Right atrium auricular region (tissue), 2 donors: ENCODE data around the gene COG4. TPM values are rescaled to one million over a fixed set of nuclear protein-coding genes. Genes with fewer than 3 reads are reported as not detected.

Experiments
- DNase-seq: peaks from one replicate; pipeline ENCODE4 v3.0.0-alpha.2; 2019; ENCODE audit warnings: low spot score
- H3K27ac ChIP-seq, 2 donors: fragments of 200-600 bp; sonication (generic); 1 replicate in 1 of 2; 2 replicates in 1 of 2; pipeline ENCODE4 v1.5.1; 2016 to 2019
- H3K27me3 ChIP-seq, 2 donors: fragments of 200-600 bp; sonication (generic); one replicate each; pipeline versions ENCODE4 v1.5.1 to v1.6.0; 2017 to 2019
- H3K36me3 ChIP-seq: fragments of 200-600 bp; sonication (generic); one replicate; pipeline ENCODE4 v1.5.1; 2016
- H3K4me1 ChIP-seq, 2 donors: fragments of 200-600 bp; sonication (generic); one replicate each; pipeline versions ENCODE4 v1.5.1 to v1.6.0; 2017 to 2019
- H3K4me3 ChIP-seq, 2 donors: fragments of 200-600 bp; sonication (generic); 1 replicate in 1 of 2; 2 replicates in 1 of 2; pipeline ENCODE4 v1.5.1; 2017 to 2019; ENCODE audit warnings: mild to moderate bottlenecking in 1 of 2, moderate library complexity in 1 of 2
- H3K9me3 ChIP-seq, 2 donors: fragments of 200-600 bp; sonication (generic); one replicate each; pipeline ENCODE4 v1.5.1; 2019
- CTCF ChIP-seq, 2 donors: fragments of 200-600 bp; sonication (generic); IDR thresholded peaks; one replicate each; pipeline ENCODE4 v1.5.1; 2019; ENCODE audit warnings: antibody characterized with exemption in 2 of 2
- total RNA-seq, 2 donors: library from RNA; depleted of rRNA; stranded (reverse); fragments of >200 nt; gene quantifications; one replicate each; pipeline ENCODE4 v1.1.0, GENCODE V29; 2016

COG4 gene
- total RNA-seq, 2 donors from 2014 or later, result 29.1 to 41.8 TPM

- Histone ChIP-seq H3K27ac (no peak overlapping the region), H3K4me1 (no peaks in the 10 kb centered on the region), H3K4me3 (no peak overlapping the region), H3K36me3 (peaks cover 33% of the 10 kb centered on the region), H3K9me3 (no peaks in the 10 kb centered on the region), H3K27me3 (no peaks in the 10 kb centered on the region)
- TF ChIP-seq CTCF (IDR thresholded peaks at IDR 0.05), result no peak
- no peak for DNase-seq
These were observed 53.0 kb downstream of the COG4 start for GRCh38 chr16:70470141-70470926.

GRCh38 chr16:70468776-70469525 is 54.4 kb downstream of the COG4 start:
- Histone ChIP-seq H3K4me3 (no peak overlapping the region), H3K27me3 (no peaks in the 10 kb centered on the region), H3K9me3 (no peaks in the 10 kb centered on the region), H3K27ac (no peak overlapping the region), H3K4me1 (no peaks in the 10 kb centered on the region), H3K36me3 (peaks cover 20% of the 10 kb centered on the region)
- TF ChIP-seq CTCF (IDR thresholded peaks at IDR 0.05), result no peak
- DNase-seq, result no peak

GRCh38 chr16:70467608-70468007 is 55.7 kb downstream of the COG4 start:
- Histone ChIP-seq H3K4me3 (no peak overlapping the region), H3K9me3 (no peaks in the 10 kb centered on the region), H3K36me3 (peaks cover 7% of the 10 kb centered on the region), H3K4me1 (no peaks in the 10 kb centered on the region), H3K27ac (no peak overlapping the region), H3K27me3 (no peaks in the 10 kb centered on the region)
- no peak for DNase-seq
- TF ChIP-seq CTCF (IDR thresholded peaks at IDR 0.05), result no peak

- no peaks in the 10 kb centered on the region for H3K27me3 ChIP-seq
- no peak for TF ChIP-seq CTCF (IDR thresholded peaks at IDR 0.05)
- H3K36me3 ChIP-seq, result peaks cover 7% of the 10 kb centered on the region
- H3K4me3 ChIP-seq, result no peak overlapping the region
- no peaks in the 10 kb centered on the region for H3K4me1 ChIP-seq
- H3K27ac ChIP-seq, result no peak overlapping the region
- DNase-seq, result no peak
- no peaks in the 10 kb centered on the region for H3K9me3 ChIP-seq
These were observed 56.2 kb downstream of the COG4 start for GRCh38 chr16:70467113-70467512.

GRCh38 chr16:70466805-70467076 is 56.6 kb downstream of the COG4 start:
- TF ChIP-seq CTCF (IDR thresholded peaks at IDR 0.05), result no peak
- H3K27ac ChIP-seq, result no peak overlapping the region

More at GRCh38 chr16:70466805-70467076, 56.6 kb downstream of the COG4 start:
- Histone ChIP-seq H3K27me3 (no peaks in the 10 kb centered on the region), H3K4me1 (no peaks in the 10 kb centered on the region), H3K36me3 (peaks cover 7% of the 10 kb centered on the region), H3K9me3 (no peaks in the 10 kb centered on the region), H3K4me3 (no peak overlapping the region)
- DNase-seq, result no peak
